Kasumi-1 (cell line): Measurements from ENCODE around the gene FBLN5.
A peak's percentile ranks its signal among the peaks of the same experiment; 100 is the strongest.
"Not testable (repeated sequence)": the region's sequence is repeated elsewhere in the genome, so short reads cannot be mapped to it uniquely, and the experiment has no call there.

ENCODE experiments used
- DNase-seq, 2 experiments: peaks; one replicate each; lab custom pipeline; 2025; lab: John Stamatoyannopoulos, UW

FBLN5 gene

GRCh38 chr14:91904956-91905645 is 42.4 kb downstream of the FBLN5 start:
- no peak for DNase-seq

GRCh38 chr14:91904483-91904882 is 43.0 kb downstream of the FBLN5 start:
- no peak for DNase-seq

- DNase-seq, result no peak
Observed at GRCh38 chr14:91903070-91903469, 44.4 kb downstream of the FBLN5 start.

GRCh38 chr14:91902336-91902735 is 45.2 kb downstream of the FBLN5 start:
- DNase-seq, result no peak

- DNase-seq, result no peak
Observed at GRCh38 chr14:91901449-91902226, 45.9 kb downstream of the FBLN5 start.

- DNase-seq, result no peak
Observed at GRCh38 chr14:91899806-91900205, 47.7 kb downstream of the FBLN5 start.

GRCh38 chr14:91899213-91899612 is 48.3 kb downstream of the FBLN5 start:
- no peak for DNase-seq

DNA sequence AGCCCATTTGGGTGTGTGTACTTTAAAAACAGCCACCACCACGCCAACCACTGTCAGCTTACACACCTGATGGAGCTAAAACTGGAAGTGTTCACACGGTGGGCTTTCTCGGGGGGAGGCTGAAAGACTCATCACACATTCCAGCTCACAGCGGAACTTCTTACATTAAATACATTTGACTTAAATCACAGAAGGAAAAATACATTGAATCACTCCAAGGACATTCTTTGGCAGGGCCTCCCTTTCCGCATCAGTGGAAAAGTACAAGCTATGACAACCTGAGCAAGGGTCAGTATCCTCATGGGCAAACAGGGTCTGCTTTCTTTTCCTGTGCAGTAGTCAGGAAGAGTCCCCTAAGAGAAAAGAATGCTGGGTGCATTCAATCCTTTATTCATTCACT is 49.1 kb downstream of the FBLN5 start:
- DNase-seq, result no peak

DNA sequence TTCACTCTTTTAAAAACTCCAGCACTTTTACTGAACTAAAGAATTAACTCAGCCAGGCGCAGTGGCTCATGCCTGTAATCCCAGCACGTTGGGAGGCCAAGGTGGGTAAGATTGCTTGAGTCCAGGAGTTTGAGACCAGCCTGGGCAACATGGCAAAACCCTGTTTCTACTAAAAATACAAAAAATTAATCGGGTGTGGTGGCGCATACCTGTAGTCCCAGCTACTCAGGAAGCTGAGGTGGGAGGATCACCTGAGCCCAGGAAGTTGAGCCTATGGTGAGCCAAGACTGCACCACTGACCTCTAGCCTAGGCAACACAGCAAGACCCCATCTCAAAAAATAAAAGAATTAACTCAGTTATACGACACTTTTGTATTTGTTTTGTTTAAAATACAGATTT is 49.8 kb downstream of the FBLN5 start:
- not testable (repeated sequence) for DNase-seq

- no peak for DNase-seq
Observed at GRCh38 chr14:91897106-91897701, 50.3 kb downstream of the FBLN5 start.

GRCh38 chr14:91896419-91896818 is 51.1 kb downstream of the FBLN5 start:
- no peak for DNase-seq

DNA sequence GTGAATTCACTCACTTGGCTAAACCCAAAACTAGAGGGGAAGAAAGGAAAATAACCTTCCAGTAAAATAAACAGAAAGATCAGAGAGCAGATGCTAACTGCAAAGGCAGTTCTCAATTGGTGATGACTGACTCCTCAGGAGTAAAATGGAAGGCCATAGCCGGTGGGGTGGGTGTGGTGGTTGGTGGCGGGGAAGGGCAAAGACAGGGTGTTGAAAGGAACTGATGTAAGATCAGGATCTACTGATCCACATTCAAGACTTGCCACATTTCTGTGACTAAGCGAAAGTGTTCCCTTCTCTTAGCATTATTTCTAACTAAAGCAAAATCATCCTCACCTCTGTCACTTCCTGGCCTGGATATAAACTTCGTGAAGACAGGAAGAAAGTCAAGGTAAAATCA is 53.8 kb downstream of the FBLN5 start:
- DNase-seq, result no peak

GRCh38 chr14:91893007-91893406 is 54.5 kb downstream of the FBLN5 start:
- peak; percentile 15 to 54 for DNase-seq

DNA sequence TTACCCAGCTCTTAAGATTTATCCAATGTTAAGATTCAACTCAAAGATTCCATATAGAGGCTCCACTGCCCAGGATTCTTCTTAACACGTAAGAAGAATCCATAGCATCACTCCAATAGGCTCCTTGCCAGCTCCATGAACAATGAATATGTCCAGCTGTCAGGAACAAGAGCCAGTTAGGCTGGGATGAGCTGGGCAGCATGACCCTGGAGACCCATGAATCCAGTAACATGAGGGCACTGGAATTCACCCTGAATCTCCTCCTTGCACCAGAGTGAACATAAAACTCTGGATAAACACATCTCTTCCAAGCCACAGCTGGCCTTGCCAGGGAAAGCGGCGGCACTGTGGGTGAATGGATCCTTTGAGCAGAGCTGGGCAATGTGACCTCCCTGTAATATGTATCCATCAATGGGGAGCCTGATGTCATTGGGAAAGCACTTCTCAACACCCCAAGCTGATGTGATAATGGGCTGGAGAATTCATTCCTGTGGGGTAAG is 55.7 kb downstream of the FBLN5 start:
- DNase-seq, result no peak

GRCh38 chr14:91891101-91891500 is 56.4 kb downstream of the FBLN5 start:
- no peak for DNase-seq

DNA sequence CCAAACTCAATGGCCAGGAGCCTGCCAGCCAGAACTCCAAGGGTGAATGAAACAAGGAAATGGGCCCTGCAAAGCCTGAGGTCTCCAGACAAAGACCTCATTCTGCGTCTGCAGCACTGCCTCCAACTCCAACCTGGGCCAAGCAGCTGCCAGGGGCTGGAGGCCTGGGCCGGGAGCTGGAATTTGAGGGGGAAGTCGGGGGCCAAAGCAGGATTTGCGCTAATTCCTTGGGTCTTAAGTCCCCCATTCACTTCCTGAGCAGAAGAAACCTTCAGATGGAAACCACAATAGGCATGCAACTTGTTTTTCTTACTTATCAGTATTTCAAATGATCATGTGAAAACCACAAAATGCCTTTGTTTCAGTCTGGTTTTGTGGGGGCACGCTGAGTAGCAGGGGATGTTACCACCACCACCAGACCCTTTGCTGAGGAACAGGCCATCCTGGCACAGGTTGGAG is 57.2 kb downstream of the FBLN5 start:
- DNase-seq, result no peak

- DNase-seq, result no peak
Observed at GRCh38 chr14:91889477-91890211, 57.9 kb downstream of the FBLN5 start.

GRCh38 chr14:91888641-91889476 is 58.6 kb downstream of the FBLN5 start:
- DNase-seq, result no peak

- DNase-seq, result no peak
Observed at GRCh38 chr14:91886961-91887360, 60.5 kb downstream of the FBLN5 start.

GRCh38 chr14:91885839-91886238 is 61.7 kb downstream of the FBLN5 start:
- no peak for DNase-seq

GRCh38 chr14:91885113-91885712 is 62.3 kb downstream of the FBLN5 start:
- DNase-seq, result no peak
